Inferior parietal cortex (tissue), 1 donor: ENCODE measurements around the gene SCAMP5.

ENCODE experiments used
- DNase-seq: peaks from one replicate; pipeline ENCODE4 v3.0.0-alpha.2; 2016; ENCODE audit errors: extremely low spot score

Gene SCAMP5

GRCh38 chr15:75069301-75069925 lies 74.0 kb downstream of the SCAMP5 start:
- DNase-seq = no peak

GRCh38 chr15:75070674-75071073 lies 75.3 kb downstream of the SCAMP5 start:
- no peak for DNase-seq
